HEK293 (cell line): ENCODE results near the gene AK9.
A peak's percentile ranks its signal among the peaks of the same experiment; 100 is the strongest.

ENCODE experiments used
- CTCF ChIA-PET: fragments of 350-600 bp; formaldehyde crosslinking; extraction: SDS; loops from one replicate; lab custom pipeline; 2021; ENCODE audit warnings: antibody characterized with exemption; lab: Yijun Ruan, JAX
- POLR2A ChIA-PET: fragments of 300-600 bp; formaldehyde crosslinking; extraction: SDS; loops from one replicate; lab custom pipeline; 2020; ENCODE audit warnings: antibody characterized with exemption, inconsistent platforms; lab: Yijun Ruan, JAX
- H3K27ac ChIP-seq: fragments of 200-500 bp; sonication (Bioruptor generic); 2 replicates; pipeline ENCODE4 v1.5.1; 2014; ENCODE audit warnings: low read depth, low read length, control low read depth, inconsistent platforms; ENCODE audit errors: extremely low read depth
- H3K36me3 ChIP-seq, 2 experiments: fragments of 200-500 bp in 1 of 2; sonication (Bioruptor generic) in 1 of 2; 1 replicate in 1 of 2; 2 replicates in 1 of 2; pipeline ENCODE4 v1.5.1; 2014 to 2017; ENCODE audit warnings: inconsistent platforms in 2 of 2, low read length in 2 of 2; ENCODE audit not compliant: control insufficient read depth in 2 of 2, insufficient read depth in 1 of 2
- H3K4me1 ChIP-seq: fragments of 200-500 bp; sonication (Bioruptor generic); 2 replicates; pipeline ENCODE4 v1.5.1; 2014; ENCODE audit warnings: mild to moderate bottlenecking, low read length, inconsistent platforms; ENCODE audit not compliant: control insufficient read depth, insufficient read depth
- H3K4me3 ChIP-seq: 2 replicates; pipeline ENCODE4 v1.5.1; 2011; ENCODE audit warnings: low read depth, mild to moderate bottlenecking, control low read depth, low read length, moderate library complexity
- H3K9me3 ChIP-seq: fragments of 200-500 bp; sonication (Bioruptor generic); 2 replicates; pipeline ENCODE4 v1.5.1; 2014; ENCODE audit warnings: low read depth, low read length, inconsistent platforms; ENCODE audit not compliant: control insufficient read depth, insufficient read depth
- GLI4 ChIP-seq: fragments of 450-650 bp; formaldehyde crosslinking; IDR thresholded peaks from 2 replicates; pipeline ENCODE4 v1.5.1; 2016; ENCODE audit warnings: missing biosample characterization, missing genetic modification characterization
- HIC1 ChIP-seq: fragments of 450-650 bp; formaldehyde crosslinking; IDR thresholded peaks from 2 replicates; pipeline ENCODE4 v1.5.1; 2016; ENCODE audit warnings: missing biosample characterization, missing genetic modification characterization
- IKZF3 ChIP-seq: fragments of 450-650 bp; IDR thresholded peaks from 2 replicates; pipeline ENCODE4 v1.5.0; 2018; ENCODE audit warnings: missing biosample characterization, mild to moderate bottlenecking, missing genetic modification characterization, moderate library complexity
- KLF8 ChIP-seq: fragments of 450-650 bp; formaldehyde crosslinking; IDR thresholded peaks from 2 replicates; pipeline ENCODE4 v1.5.1; 2016; ENCODE audit warnings: missing biosample characterization, missing genetic modification characterization
- KLF9 ChIP-seq: fragments of 450-650 bp; formaldehyde crosslinking; IDR thresholded peaks from 2 replicates; pipeline ENCODE4 v1.5.1; 2016; ENCODE audit warnings: missing biosample characterization, missing genetic modification characterization, low read depth
- MZF1 ChIP-seq: fragments of 450-650 bp; formaldehyde crosslinking; IDR thresholded peaks from 2 replicates; pipeline ENCODE4 v1.5.1; 2017; ENCODE audit warnings: missing biosample characterization, missing genetic modification characterization, borderline replicate concordance
- OVOL3 ChIP-seq: fragments of 450-650 bp; formaldehyde crosslinking; IDR thresholded peaks from 2 replicates; pipeline ENCODE4 v1.5.1; 2016; ENCODE audit warnings: missing biosample characterization, missing genetic modification characterization
- SCRT2 ChIP-seq: fragments of 450-650 bp; formaldehyde crosslinking; IDR thresholded peaks from 2 replicates; pipeline ENCODE4 v1.5.1; 2016; ENCODE audit warnings: missing biosample characterization, missing genetic modification characterization
- TSHZ1 ChIP-seq: fragments of 450-650 bp; formaldehyde crosslinking; IDR thresholded peaks from 2 replicates; pipeline ENCODE4 v1.5.1; 2016; ENCODE audit warnings: missing biosample characterization, missing genetic modification characterization, borderline replicate concordance
- ZNF10 ChIP-seq: fragments of 450-650 bp; formaldehyde crosslinking; IDR thresholded peaks from 2 replicates; pipeline ENCODE4 v1.5.1; 2017; ENCODE audit warnings: missing biosample characterization, missing genetic modification characterization
- ZNF114 ChIP-seq: fragments of 450-650 bp; formaldehyde crosslinking; IDR thresholded peaks from 2 replicates; pipeline ENCODE4 v1.5.0; 2017; ENCODE audit warnings: missing biosample characterization, missing genetic modification characterization
- ZNF146 ChIP-seq: fragments of 450-650 bp; formaldehyde crosslinking; IDR thresholded peaks from 2 replicates; pipeline ENCODE4 v1.5.1; 2016; ENCODE audit warnings: missing biosample characterization, missing genetic modification characterization
- ZNF169 ChIP-seq: fragments of 450-650 bp; formaldehyde crosslinking; IDR thresholded peaks from 2 replicates; pipeline ENCODE4 v1.5.1; 2016; ENCODE audit warnings: missing biosample characterization, missing genetic modification characterization
- ZNF223 ChIP-seq: fragments of 450-650 bp; formaldehyde crosslinking; IDR thresholded peaks from 2 replicates; pipeline ENCODE4 v1.5.1; 2016; ENCODE audit warnings: missing biosample characterization, missing genetic modification characterization
- ZNF280C ChIP-seq: fragments of 450-650 bp; formaldehyde crosslinking; IDR thresholded peaks from 2 replicates; pipeline ENCODE4 v1.5.1; 2016; ENCODE audit warnings: missing biosample characterization, missing genetic modification characterization
- ZNF350 ChIP-seq: fragments of 450-650 bp; formaldehyde crosslinking; IDR thresholded peaks from 2 replicates; pipeline ENCODE4 v1.5.0; 2017; ENCODE audit warnings: missing biosample characterization, mild to moderate bottlenecking, missing genetic modification characterization
- ZNF354C ChIP-seq: fragments of 450-650 bp; formaldehyde crosslinking; IDR thresholded peaks from 2 replicates; pipeline ENCODE4 v1.5.1; 2016; ENCODE audit warnings: missing biosample characterization, missing genetic modification characterization, low read depth, borderline replicate concordance
- ZNF426 ChIP-seq: fragments of 450-650 bp; formaldehyde crosslinking; IDR thresholded peaks from 2 replicates; pipeline ENCODE4 v1.5.1; 2017; ENCODE audit warnings: missing biosample characterization, missing genetic modification characterization, mild to moderate bottlenecking, inconsistent platforms, moderate library complexity
- ZNF530 ChIP-seq: fragments of 450-650 bp; formaldehyde crosslinking; IDR thresholded peaks from 2 replicates; pipeline ENCODE4 v1.5.1; 2016; ENCODE audit warnings: low read depth, missing biosample characterization, missing genetic modification characterization
- ZNF571 ChIP-seq: fragments of 450-650 bp; formaldehyde crosslinking; IDR thresholded peaks from 2 replicates; pipeline ENCODE4 v1.5.0; 2017; ENCODE audit warnings: missing biosample characterization, missing genetic modification characterization
- ZNF580 ChIP-seq: fragments of 450-650 bp; formaldehyde crosslinking; IDR thresholded peaks from 2 replicates; pipeline ENCODE4 v1.5.1; 2016; ENCODE audit warnings: missing biosample characterization, missing genetic modification characterization
- ZNF585B ChIP-seq: fragments of 450-650 bp; formaldehyde crosslinking; IDR thresholded peaks from 2 replicates; pipeline ENCODE4 v1.5.1; 2016; ENCODE audit warnings: missing biosample characterization, missing genetic modification characterization
- ZNF658 ChIP-seq: fragments of 450-650 bp; formaldehyde crosslinking; IDR thresholded peaks from 2 replicates; pipeline ENCODE4; 2016; ENCODE audit warnings: missing biosample characterization, missing genetic modification characterization
- ZNF704 ChIP-seq: fragments of 450-650 bp; formaldehyde crosslinking; IDR thresholded peaks from 2 replicates; pipeline ENCODE4 v1.5.1; 2016; ENCODE audit warnings: missing biosample characterization, missing genetic modification characterization
- ZNF785 ChIP-seq: fragments of 450-650 bp; formaldehyde crosslinking; IDR thresholded peaks from 2 replicates; pipeline ENCODE4 v1.5.1; 2016; ENCODE audit warnings: missing biosample characterization, missing genetic modification characterization

Gene AK9

GRCh38 chr6:109676724-109677123, 14.3 kb downstream of the AK9 start:
- TF ChIP-seq ZNF571 = no peak
- no peak for TF ChIP-seq MZF1 (tag by site-specific recombination)
- no peak for TF ChIP-seq ZNF350 (tag by site-specific recombination)
- peak; percentile 84 for TF ChIP-seq ZNF146 (tag by site-specific recombination)
- TF ChIP-seq ZNF280C (tag by site-specific recombination) = no peak
- TF ChIP-seq ZNF580 (tag by site-specific recombination) = 0 out of 2 replicates have a peak, but pooled peaks have one; percentile 16
- no peak for TF ChIP-seq IKZF3 (tag by site-specific recombination)
- Histone ChIP-seq H3K4me3 (no peak overlapping the region), H3K27ac (no peak overlapping the region), H3K36me3 (no peaks in the 10 kb centered on the region), H3K4me1 (no peaks in the 10 kb centered on the region), H3K9me3 (no peaks in the 10 kb centered on the region)
- ChIA-PET CTCF (interaction anchor here (1.0 to 1.6 kb wide), 2 partner anchors 17 to 363 kb away, joined by 4 to 8 read pairs; no protein-coding TSS in a partner anchor), POLR2A (no interaction called here)

GRCh38 chr6:109672839-109673238, 18.2 kb downstream of the AK9 start:
- Histone ChIP-seq H3K36me3 (no peaks in the 10 kb centered on the region), H3K4me1 (no peaks in the 10 kb centered on the region), H3K27ac (no peak overlapping the region), H3K9me3 (no peaks in the 10 kb centered on the region), H3K4me3 (no peak overlapping the region)
- TF ChIP-seq ZNF354C (tag by site-specific recombination) (no peak), ZNF169 (no peak), ZNF704 (tag by site-specific recombination) (no peak), ZNF785 (no peak), KLF8 (tag by site-specific recombination) (no peak), OVOL3 (tag by site-specific recombination) (no peak), ZNF10 (no peak), ZNF426 (tag by site-specific recombination) (no peak), ZNF585B (tag by site-specific recombination) (no peak), GLI4 (tag by site-specific recombination) (no peak), ZNF658 (tag by site-specific recombination) (no peak), ZNF223 (no peak), HIC1 (no peak), ZNF114 (no peak), SCRT2 (tag by site-specific recombination) (no peak), ZNF530 (no peak), TSHZ1 (tag by site-specific recombination) (no peak), KLF9 (tag by site-specific recombination) (no peak)
- CTCF ChIA-PET = no interaction called here
- POLR2A ChIA-PET = no interaction called here
